Measurements from ENCODE around the gene KRI1.
"Not testable (repeated sequence)": the region's sequence is repeated elsewhere in the genome, so short reads cannot be mapped to it uniquely, and the experiment has no call there.

Gene KRI1

DNA sequence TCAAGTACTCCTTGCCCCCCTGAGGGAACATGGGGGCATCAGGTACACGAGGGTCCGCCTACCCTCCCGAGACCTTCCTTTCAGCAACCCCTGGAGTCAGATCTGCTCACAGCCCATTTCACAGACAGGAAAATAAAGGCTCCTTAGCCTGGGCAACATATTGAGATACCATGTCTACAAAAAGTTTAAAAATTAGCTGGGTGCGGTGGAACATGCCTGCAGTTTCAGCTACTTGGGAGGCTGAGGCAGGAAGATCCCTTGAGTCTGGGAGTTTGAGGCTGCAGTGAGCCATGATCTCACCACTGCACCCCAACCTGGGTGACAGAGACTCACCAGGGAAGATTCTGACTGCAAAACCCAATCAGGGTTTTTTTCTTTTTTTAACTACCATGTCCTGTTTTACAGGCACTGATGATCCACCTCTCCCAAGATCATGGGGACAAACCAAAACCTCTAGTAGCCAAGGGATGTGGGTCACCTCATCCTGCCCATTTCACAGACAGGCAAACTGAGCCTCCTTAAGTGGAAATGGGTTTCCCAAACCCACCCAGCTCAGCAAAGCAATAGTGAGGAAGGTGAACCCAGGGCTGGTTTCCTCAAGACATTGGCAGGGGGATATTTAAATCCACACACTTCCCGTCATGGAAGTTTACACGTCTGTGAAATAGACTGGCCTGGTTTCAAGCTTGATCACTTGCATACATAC, 9.4 kb upstream of the KRI1 start:
- no peak for DNase-seq (ENCODE audit: low read depth)

DNA sequence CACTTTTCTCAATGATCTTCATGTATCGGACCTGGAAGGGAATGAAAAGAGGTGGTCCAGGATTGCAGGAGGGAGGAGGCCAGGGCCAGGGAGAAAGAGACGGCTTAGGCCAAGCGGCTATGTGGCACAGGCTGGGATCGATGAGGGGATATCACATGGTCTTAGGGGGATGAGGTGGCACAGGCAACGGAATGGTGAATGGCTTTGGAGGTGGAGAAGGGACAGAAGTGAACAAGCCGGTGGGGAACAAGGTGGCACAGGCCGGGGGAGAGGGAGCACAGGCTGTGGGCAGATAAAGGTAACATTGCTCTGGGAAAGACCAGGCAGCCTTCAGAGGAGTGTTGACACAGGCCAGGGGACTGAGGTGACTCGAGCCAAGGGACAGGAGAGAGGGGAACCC, 8.7 kb upstream of the KRI1 start:
- DNase-seq (ENCODE audit: low read depth), result no peak

DNA sequence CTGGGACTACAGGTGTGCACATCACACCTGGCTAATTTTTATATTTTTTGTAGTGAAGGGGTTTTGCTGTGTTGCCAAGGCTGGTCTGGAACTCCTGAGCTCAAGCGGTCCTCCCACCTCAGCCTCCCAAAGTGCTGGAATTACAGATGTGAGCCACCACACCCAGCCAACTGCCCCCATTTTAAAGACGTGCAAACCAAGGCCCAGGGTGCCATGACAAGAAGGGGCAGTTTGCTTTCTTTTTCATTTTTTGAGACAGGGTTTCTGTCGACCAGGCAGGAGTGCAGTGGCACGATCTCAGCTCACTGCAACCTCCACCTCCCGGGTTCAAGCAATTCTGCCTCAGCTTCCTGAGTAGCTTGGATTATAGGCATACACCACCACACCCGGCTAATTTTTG, 8.0 kb upstream of the KRI1 start:
- DNase-seq (ENCODE audit: low read depth), result not testable (repeated sequence)

- DNase-seq (ENCODE audit: low read depth), result peak; percentile 99
Observed at GRCh38 chr19:10568826-10569651, 3.2 kb upstream of the KRI1 start, which contains the start of gene CDKN2D. TSS of gene CDKN2D (minus strand) at chr19:10568979. CDS start at chr19:10568653, 326 bp downstream.

- DNase-seq (ENCODE audit: low read depth), result peak; percentile 54
Observed at GRCh38 chr19:10568062-10568825, 2.4 kb upstream of the KRI1 start.

- DNase-seq (ENCODE audit: low read depth), result no peak
Observed at GRCh38 chr19:10567656-10568055, 1.8 kb upstream of the KRI1 start.

DNA sequence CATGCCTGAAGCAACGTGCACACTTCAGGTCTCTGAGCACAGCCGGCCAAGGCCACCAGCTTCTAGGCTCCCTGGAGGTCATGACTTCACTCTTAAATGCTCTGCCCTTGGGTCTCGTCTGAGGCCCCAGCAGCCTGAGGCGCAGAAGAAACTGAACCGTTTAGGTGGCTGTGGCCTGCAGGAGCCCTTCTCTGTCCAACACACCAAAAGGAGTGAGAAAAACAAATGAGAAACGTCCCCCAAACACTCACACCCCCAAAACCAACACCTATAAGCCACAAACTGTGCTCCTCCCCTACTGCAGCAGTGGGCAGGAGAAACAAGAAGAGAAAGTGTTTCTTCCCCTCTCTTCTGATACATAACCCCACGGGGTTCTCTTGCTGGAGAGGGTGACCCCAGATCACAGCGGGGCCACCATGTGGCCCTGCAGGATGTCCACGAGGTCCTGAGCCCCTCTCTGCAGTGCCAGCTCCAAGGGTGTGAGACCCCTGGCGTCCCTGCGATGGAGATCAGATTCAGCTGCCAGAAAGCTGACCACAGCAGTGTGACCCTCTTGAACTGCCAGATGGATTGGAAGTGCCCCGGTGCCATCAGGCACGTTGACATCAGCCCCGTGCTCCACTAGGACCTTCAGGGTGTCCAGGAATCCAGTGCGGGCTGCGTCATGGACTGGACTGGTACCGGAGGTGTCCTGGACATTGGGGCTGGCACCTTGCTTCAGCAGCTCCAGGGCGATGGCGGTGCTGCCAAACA, 1.0 kb upstream of the KRI1 start:
- no peak for DNase-seq (ENCODE audit: low read depth)

DNA sequence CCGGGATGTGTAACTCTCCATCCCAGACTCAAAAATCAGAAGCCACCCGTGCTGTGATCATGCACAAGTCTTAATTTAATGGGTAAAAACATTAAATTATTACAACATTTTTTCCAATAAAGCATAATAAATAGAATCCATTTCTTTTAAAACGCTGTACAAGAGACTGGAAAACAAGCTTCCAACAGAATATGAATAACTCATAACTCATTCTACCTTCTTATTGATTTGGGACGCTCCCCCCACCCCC, 523 bp upstream of the KRI1 start:
- no peak for DNase-seq (ENCODE audit: low read depth)

GRCh38 chr19:10565028-10565566, 713 bp downstream of the KRI1 start:
- peak; percentile 37 for DNase-seq (ENCODE audit: low read depth)

- DNase-seq (ENCODE audit: low read depth), result no peak
Observed at GRCh38 chr19:10562609-10563008, 3.2 kb downstream of the KRI1 start.

- DNase-seq (ENCODE audit: low read depth), result no peak
Observed at GRCh38 chr19:10560154-10560553, 5.7 kb downstream of the KRI1 start.

DNA sequence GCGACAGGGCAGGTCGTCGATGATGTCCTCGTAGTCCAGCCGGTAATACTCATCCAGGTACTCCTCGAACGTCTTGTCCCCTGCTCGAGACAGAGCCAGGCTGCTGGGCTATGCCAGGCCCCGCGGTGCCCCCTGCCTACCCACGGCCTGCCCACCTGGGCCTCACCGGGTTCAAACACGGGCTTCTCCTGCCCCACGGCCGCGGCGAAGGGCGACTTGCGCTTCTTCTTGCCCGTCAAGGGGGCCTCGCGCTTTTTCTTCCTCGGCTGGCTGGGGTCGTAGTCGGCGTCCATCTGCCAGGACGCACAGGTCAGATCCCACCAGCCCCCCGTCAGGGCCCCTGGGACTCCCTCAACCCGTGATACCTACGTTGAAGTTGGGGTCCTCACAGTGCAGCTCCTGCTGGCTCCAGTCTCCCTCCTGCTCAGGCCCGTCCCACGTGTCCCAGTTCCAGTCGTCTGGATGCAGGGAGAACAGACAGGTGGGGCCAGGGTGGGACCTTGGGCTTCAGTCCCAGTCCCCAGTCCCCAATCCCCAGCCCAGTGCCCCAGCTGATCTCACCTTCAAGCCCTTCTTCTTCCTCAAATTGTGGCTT, 8.1 kb downstream of the KRI1 start:
- no peak for DNase-seq (ENCODE audit: low read depth)

GRCh38 chr19:10555610-10555973, 10.2 kb downstream of the KRI1 start:
- no peak for DNase-seq (ENCODE audit: low read depth)

DNA sequence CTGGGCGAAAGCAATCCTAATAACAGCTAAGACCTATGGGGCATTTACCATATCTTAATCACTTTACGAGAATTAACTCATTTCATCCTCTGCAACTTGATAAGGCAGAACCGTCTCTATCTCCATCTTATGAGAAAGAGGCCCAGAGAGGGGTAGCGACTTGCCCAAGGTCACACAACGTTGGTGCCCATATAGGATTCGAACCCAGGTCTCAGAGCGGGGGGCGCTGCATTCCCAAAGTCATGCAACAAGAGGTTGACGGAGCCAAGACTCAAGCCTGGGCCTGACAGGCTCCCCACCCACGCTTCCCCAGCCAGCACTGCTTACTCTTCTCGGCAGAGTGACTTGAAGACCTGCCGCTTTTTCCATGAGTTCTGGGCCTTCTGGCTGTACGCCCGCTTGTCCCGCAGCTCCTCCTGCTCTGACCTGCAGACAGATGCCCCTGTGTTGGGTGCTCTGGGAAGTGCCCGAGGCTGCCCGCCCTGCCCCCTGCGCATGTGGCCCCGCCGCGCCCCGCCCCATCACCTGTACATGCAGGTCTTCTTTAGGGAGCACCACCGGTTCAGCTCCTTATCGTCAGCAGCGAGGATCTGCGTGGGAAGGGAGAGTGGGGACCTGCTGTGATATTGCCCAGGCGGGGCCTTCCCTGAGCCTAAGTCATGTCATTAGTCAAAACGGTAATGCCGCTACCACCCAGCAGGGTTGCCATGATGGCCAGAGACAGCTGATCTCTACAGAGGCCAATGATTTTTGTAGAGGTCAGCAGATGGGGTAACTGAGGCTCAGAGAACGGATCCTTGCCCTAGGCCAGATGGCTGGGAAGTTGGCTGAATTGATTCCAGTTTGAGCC, 10.8 kb downstream of the KRI1 start:
- DNase-seq (ENCODE audit: low read depth), result no peak

- DNase-seq (ENCODE audit: low read depth), result peak; percentile 28
Observed at GRCh38 chr19:10553943-10554381, 11.8 kb downstream of the KRI1 start.

DNA sequence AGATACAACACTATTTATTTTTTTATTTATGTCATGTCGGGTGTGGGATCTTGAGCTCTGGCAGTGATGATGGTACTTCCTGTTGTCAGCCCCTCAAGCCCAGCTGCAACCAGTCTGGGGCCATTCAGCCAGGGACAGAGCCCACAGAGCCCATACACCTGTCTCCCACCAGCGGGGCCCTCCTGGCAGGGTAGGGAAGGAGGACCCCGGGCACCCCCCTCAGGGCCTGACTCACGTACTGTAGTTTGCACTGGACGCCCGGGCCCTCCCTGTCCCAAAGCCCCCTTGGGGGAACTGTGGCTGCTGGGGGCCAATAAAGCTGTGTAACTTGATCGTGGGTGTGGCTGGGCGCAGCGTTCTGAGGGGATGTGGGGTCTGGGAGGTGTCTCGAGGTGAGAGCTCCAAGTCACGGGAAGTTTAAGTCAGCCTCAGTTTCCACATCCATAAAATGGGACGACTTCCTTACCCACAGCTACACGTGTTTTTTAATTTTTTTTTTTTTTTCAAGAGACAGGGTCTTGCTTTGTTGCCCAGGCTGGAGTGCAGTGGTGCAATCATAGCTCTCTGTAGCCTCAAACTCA, 12.6 kb downstream of the KRI1 start:
- DNase-seq (ENCODE audit: low read depth), result no peak

- no peak for DNase-seq (ENCODE audit: low read depth)
Observed at GRCh38 chr19:10552510-10553053, 13.2 kb downstream of the KRI1 start.

- DNase-seq (ENCODE audit: low read depth), result no peak
Observed at GRCh38 chr19:10551698-10552301, 14.0 kb downstream of the KRI1 start.

DNA sequence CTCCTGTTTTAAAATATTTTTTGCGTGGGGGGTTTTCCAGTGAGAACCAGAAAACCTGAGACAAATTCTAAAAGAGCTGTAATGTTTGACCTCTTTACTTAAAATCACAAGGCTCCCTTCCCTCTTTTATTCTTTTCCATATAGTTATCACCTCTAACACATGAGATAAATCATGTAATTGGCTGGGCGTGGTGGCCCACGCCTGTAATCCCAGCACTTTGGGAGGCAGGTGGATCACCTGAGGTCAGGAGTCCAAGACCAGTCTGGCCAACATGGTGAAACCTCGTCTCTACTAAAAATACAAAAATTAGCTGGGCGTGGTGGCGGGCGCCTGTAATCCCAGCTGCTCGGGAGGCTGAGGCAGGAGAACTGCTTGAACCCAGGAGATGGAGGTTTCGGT, 14.8 kb downstream of the KRI1 start:
- not testable (repeated sequence) for DNase-seq (ENCODE audit: low read depth)

Data from T follicular helper cell (primary cell).